Liver (tissue), 9 donors: ENCODE results near the gene FAR1. TPM values are rescaled to one million over a fixed set of nuclear protein-coding genes. Genes with fewer than 3 reads are reported as not detected.

ENCODE experiments used
- DNase-seq: peaks from one replicate; pipeline ENCODE4 v3.0.0-alpha.2; 2017; ENCODE audit warnings: low spot score
- H3K27ac ChIP-seq, 2 donors: one replicate each; pipeline ENCODE4 v1.7.0; 2013; ENCODE audit warnings: inconsistent platforms in 2 of 2, low read length in 2 of 2, control low read depth in 1 of 2, low read depth in 1 of 2, mild to moderate bottlenecking in 1 of 2
- H3K27me3 ChIP-seq, 4 donors: one replicate each; pipeline versions ENCODE4 v1.6.1 to v1.7.0; 2013; ENCODE audit warnings: low read length in 3 of 4, inconsistent platforms in 1 of 4, mild to moderate bottlenecking in 1 of 4, moderate library complexity in 1 of 4; ENCODE audit not compliant: control insufficient read depth in 4 of 4, insufficient read depth in 4 of 4
- H3K36me3 ChIP-seq, 4 donors: one replicate each; pipeline versions ENCODE4 v1.6.1 to v1.7.0; 2013; ENCODE audit warnings: low read length in 3 of 4, mild to moderate bottlenecking in 3 of 4, low read depth in 1 of 4, moderate library complexity in 1 of 4; ENCODE audit not compliant: control insufficient read depth in 4 of 4, insufficient read depth in 3 of 4
- H3K4me1 ChIP-seq, 4 donors: one replicate each; pipeline versions ENCODE4 v1.6.1 to v1.7.0; 2013; ENCODE audit warnings: low read length in 3 of 4, mild to moderate bottlenecking in 3 of 4, moderate library complexity in 1 of 4; ENCODE audit not compliant: control insufficient read depth in 4 of 4, insufficient read depth in 4 of 4
- H3K4me3 ChIP-seq, 3 donors: one replicate each; pipeline versions ENCODE4 v1.6.1 to v1.7.0; 2013; ENCODE audit warnings: low read length in 3 of 3, control low read depth in 1 of 3, low read depth in 1 of 3, mild to moderate bottlenecking in 1 of 3
- H3K9ac ChIP-seq, 2 donors: one replicate each; pipeline ENCODE4 v1.7.0; 2013; ENCODE audit warnings: low read length in 2 of 2, mild to moderate bottlenecking in 2 of 2, moderate library complexity in 2 of 2, control low read depth in 1 of 2, low read depth in 1 of 2
- H3K9me3 ChIP-seq, 4 donors: one replicate each; pipeline versions ENCODE4 v1.6.1 to v1.7.0; 2013; ENCODE audit warnings: low read length in 3 of 4; ENCODE audit not compliant: control insufficient read depth in 4 of 4
- ATF3 ChIP-seq: IDR thresholded peaks from 2 replicates; pipeline ENCODE4 v1.6.1; 2016; ENCODE audit warnings: antibody characterized with exemption
- CTCF ChIP-seq: fragments of 150-350 bp; IDR thresholded peaks from 2 replicates; pipeline ENCODE4 v1.5.1; 2017; ENCODE audit warnings: improper control_type of control experiment, low read depth, low read length; ENCODE audit not compliant: missing input control
- EGR1 ChIP-seq, 2 donors: IDR thresholded peaks; 2 replicates each; pipeline ENCODE4 v1.6.1; 2016 to 2018; ENCODE audit warnings: antibody characterized with exemption in 2 of 2, low read depth in 2 of 2
- FOXA1 ChIP-seq: IDR thresholded peaks from 2 replicates; pipeline ENCODE4 v1.6.1; 2016; ENCODE audit warnings: antibody characterized with exemption
- FOXA2 ChIP-seq: IDR thresholded peaks from 2 replicates; pipeline ENCODE4 v1.6.1; 2016; ENCODE audit warnings: antibody characterized with exemption
- GABPA ChIP-seq, 2 donors: IDR thresholded peaks in 1 of 2; conservative IDR thresholded peaks in 1 of 2; 2 replicates each; pipeline ENCODE4 v1.6.1; 2016; ENCODE audit warnings: antibody characterized with exemption in 2 of 2, mild to moderate bottlenecking in 1 of 2, moderate library complexity in 1 of 2
- HNF4A ChIP-seq, 2 donors: conservative IDR thresholded peaks; 2 replicates each; pipeline ENCODE4 v1.6.1; 2016; ENCODE audit warnings: antibody characterized with exemption in 2 of 2, mild to moderate bottlenecking in 2 of 2
- HNF4G ChIP-seq: IDR thresholded peaks from 2 replicates; pipeline ENCODE4 v1.6.1; 2016; ENCODE audit warnings: antibody characterized with exemption
- JUND ChIP-seq, 2 donors: IDR thresholded peaks; 2 replicates each; pipeline ENCODE4 v1.6.1; 2016; ENCODE audit warnings: antibody characterized with exemption in 2 of 2
- MAX ChIP-seq: IDR thresholded peaks from 2 replicates; pipeline ENCODE4 v1.6.1; 2016; ENCODE audit warnings: antibody characterized with exemption
- NR2F2 ChIP-seq: IDR thresholded peaks from 2 replicates; pipeline ENCODE4 v1.6.1; 2016; ENCODE audit warnings: antibody characterized with exemption
- RAD21 ChIP-seq, 2 donors: IDR thresholded peaks; 2 replicates each; pipeline ENCODE4 v1.6.1; 2016; ENCODE audit warnings: antibody characterized with exemption in 2 of 2, mild to moderate bottlenecking in 2 of 2
- REST ChIP-seq: IDR thresholded peaks from 2 replicates; pipeline ENCODE4 v1.6.1; 2016; ENCODE audit warnings: antibody characterized with exemption, mild to moderate bottlenecking
- RXRA ChIP-seq, 2 donors: IDR thresholded peaks; 2 replicates each; pipeline ENCODE4 v1.6.1; 2017 to 2018; ENCODE audit warnings: antibody characterized with exemption in 2 of 2, mild to moderate bottlenecking in 1 of 2
- SP1 ChIP-seq: IDR thresholded peaks from 2 replicates; pipeline ENCODE4 v1.6.1; 2018; ENCODE audit warnings: antibody characterized with exemption, mild to moderate bottlenecking
- TAF1 ChIP-seq: conservative IDR thresholded peaks from 2 replicates; pipeline ENCODE4 v1.6.1; 2016; ENCODE audit warnings: antibody characterized with exemption, mild to moderate bottlenecking
- ZBTB33 ChIP-seq: IDR thresholded peaks from 2 replicates; pipeline ENCODE4 v1.6.1; 2016; ENCODE audit warnings: antibody characterized with exemption
- WGBS: extraction: QIAGEN DNeasy Blood & Tissue Kit; methylation state at CpG from one replicate; pipeline ENCODE4 v1.1.7; 2013; 5-methylcytosine and 5-hydroxymethylcytosine counted together
- polyA plus RNA-seq, 2 donors: library from polyadenylated mRNA; stranded (reverse) in 1 of 2; unstranded in 1 of 2; fragments of 200-250 nt in 1 of 2; fragments of >200 nt in 1 of 2; fragmentation: Nextera tagmentation in 1 of 2; extraction: Ambion mirVana in 1 of 2; gene quantifications; one replicate each; pipeline versions ENCODE4 v1.2.1 to v1.2.3, GENCODE V29; 2013 to 2015
- total RNA-seq, 2 donors: library from RNA; depleted of rRNA; stranded (reverse); fragments of >200 nt; gene quantifications; one replicate each; pipeline ENCODE4 v1.2.3, GENCODE V29; 2014
- donor health status: healthy.
- donor health status: healthy.
- donor health status: healthy.
- donor health status: healthy.
- donor health status: healthy.

Gene FAR1
- total and polyA plus RNA-seq, 4 donors, result 1.7 to 29.6 (median 5.5) TPM

- no peak for DNase-seq
- Histone ChIP-seq H3K9me3 (no peaks in the 10 kb centered on the region), H3K27ac (no peak overlapping the region), H3K27me3 (no peaks in the 10 kb centered on the region), H3K4me1 (no peaks in the 10 kb centered on the region), H3K36me3 (no peaks in the 10 kb centered on the region), H3K4me3 (no peak overlapping the region), H3K9ac (no peak overlapping the region)
- TF ChIP-seq FOXA2 (no peak), CTCF (no peak), SP1 (no peak), ATF3 (no peak), MAX (no peak), TAF1 (no peak), HNF4A (conservative IDR thresholded peaks at IDR 0.05) (no peak), FOXA1 (no peak), ZBTB33 (no peak), NR2F2 (no peak), REST (no peak), EGR1 (IDR thresholded peaks at IDR 0.05; ENCODE audit: low read depth in 2 of 2) (no peak), RAD21 (IDR thresholded peaks at IDR 0.05) (no peak), JUND (IDR thresholded peaks at IDR 0.05) (no peak), RXRA (IDR thresholded peaks at IDR 0.05) (no peak)
- 85% methylated on average over 3 of the region's 3 CpGs for WGBS
Measured at GRCh38 chr11:13687271-13687670, 18.8 kb downstream of the FAR1 start.

- WGBS, result 91% methylated on average over 3 of the region's 3 CpGs
- no peak for DNase-seq
- H3K36me3 ChIP-seq, result no peaks in the 10 kb centered on the region
- H3K27ac ChIP-seq, result no peak overlapping the region
- H3K9me3 ChIP-seq, result no peaks in the 10 kb centered on the region
- TF ChIP-seq RAD21 (IDR thresholded peaks at IDR 0.05), result no peak
- TF ChIP-seq ATF3, result no peak
- no peak for TF ChIP-seq SP1
- no peak for TF ChIP-seq HNF4A (conservative IDR thresholded peaks at IDR 0.05)
- TF ChIP-seq FOXA1, result no peak
- no peak for TF ChIP-seq EGR1 (IDR thresholded peaks at IDR 0.05; ENCODE audit: low read depth in 2 of 2)
- TF ChIP-seq JUND (IDR thresholded peaks at IDR 0.05), result no peak
- no peak for TF ChIP-seq CTCF
- TF ChIP-seq GABPA (IDR thresholded peaks at IDR 0.05 in 1 of 2, conservative IDR thresholded peaks at IDR 0.05 in 1 of 2), result no peak
- no peak for TF ChIP-seq HNF4G
- TF ChIP-seq MAX, result no peak
- no peak for TF ChIP-seq RXRA (IDR thresholded peaks at IDR 0.05)
- no peak for TF ChIP-seq FOXA2
- TF ChIP-seq TAF1, result no peak
- no peak for TF ChIP-seq NR2F2
- TF ChIP-seq ZBTB33, result no peak
- no peak overlapping the region for H3K4me3 ChIP-seq
- no peaks in the 10 kb centered on the region for H3K27me3 ChIP-seq
- H3K9ac ChIP-seq, result no peak overlapping the region
- H3K4me1 ChIP-seq, result no peaks in the 10 kb centered on the region
Measured at GRCh38 chr11:13691286-13691899, 22.9 kb downstream of the FAR1 start.
